C4-2B (cell line): ENCODE data around the gene CIAPIN1.

ENCODE experiments used
- CTCF ChIP-seq: fragments of 450-650 bp; conservative IDR thresholded peaks from 2 replicates; pipeline ENCODE4 v1.5.1; 2017; ENCODE audit warnings: mild to moderate bottlenecking
- ZFX ChIP-seq: fragments of 450-650 bp; IDR thresholded peaks from 2 replicates; pipeline ENCODE4 v1.6.1; 2017

DNA sequence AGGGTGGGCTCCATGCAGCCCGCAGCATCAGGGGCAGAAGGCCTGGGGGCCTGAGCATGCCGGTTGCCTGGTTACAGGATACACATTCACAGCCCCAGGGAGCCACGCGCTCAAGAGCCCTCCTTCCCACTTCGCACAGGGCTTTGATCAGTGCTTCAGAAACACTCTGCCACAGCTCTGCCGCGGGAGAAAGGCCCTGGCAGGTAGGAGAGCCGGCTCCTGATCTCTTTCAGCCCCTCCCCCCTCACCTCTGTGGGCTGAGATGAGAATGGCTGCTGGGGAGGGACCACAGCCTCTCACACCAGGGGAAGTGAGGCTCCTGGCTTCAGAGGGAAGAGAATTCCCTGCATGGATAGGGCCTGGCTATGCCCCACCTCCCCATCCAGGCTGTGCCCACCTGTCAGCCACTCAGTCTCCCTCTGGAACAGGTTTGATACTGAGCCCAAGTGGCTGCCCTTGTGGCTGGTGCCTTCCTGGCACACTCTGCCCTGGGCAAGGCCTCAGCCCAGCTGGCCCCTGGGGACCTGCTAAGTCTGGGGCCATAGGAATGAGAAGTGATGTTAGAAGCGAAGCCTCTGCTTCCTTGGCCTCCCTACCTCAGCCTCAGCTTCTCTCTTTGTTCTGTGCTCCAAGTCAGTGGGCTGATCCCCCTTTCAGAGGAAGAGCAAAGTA lies 30.5 kb upstream of the CIAPIN1 start:
- TF ChIP-seq CTCF (no peak), ZFX (no peak)
